ENCODE results near the gene CELSR1.
A peak's percentile ranks its signal among the peaks of the same experiment; 100 is the strongest.

CELSR1 gene

GRCh38 chr22:46537225-46537945, at the start of gene CELSR1:
Gene CELSR1, minus strand, starts transcription at chr22:46537620. Its CDS starts 450 bp downstream, at chr22:46537170.
- DNase-seq (ENCODE audit: low read depth) = no peak

DNA sequence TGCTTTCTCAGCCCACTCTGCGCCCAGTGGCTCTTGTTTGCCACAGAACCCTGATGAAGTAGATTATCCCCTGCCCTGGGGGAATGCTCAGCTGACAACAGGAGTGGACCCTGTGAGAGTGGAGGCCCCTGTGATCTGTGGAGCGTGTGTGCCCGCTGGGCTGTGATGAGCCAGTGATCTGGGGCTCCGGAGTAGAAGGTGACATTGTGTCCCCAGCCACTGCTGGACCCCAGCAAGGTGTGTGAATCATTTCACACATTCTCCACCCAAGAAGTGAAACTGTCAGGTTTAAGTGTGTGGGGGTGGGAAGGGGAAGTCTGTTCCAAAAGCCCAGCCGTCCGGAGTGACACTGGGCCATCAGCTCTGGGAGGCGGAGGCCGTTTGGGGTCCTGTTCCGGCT, 49.6 kb upstream of the CELSR1 start:
- DNase-seq (ENCODE audit: low read depth) = no peak

- no peak for DNase-seq (ENCODE audit: low read depth)
Observed at GRCh38 chr22:46586531-46587011, 49.2 kb upstream of the CELSR1 start.

GRCh38 chr22:46586123-46586519, 48.7 kb upstream of the CELSR1 start:
- no peak for DNase-seq (ENCODE audit: low read depth)

DNA sequence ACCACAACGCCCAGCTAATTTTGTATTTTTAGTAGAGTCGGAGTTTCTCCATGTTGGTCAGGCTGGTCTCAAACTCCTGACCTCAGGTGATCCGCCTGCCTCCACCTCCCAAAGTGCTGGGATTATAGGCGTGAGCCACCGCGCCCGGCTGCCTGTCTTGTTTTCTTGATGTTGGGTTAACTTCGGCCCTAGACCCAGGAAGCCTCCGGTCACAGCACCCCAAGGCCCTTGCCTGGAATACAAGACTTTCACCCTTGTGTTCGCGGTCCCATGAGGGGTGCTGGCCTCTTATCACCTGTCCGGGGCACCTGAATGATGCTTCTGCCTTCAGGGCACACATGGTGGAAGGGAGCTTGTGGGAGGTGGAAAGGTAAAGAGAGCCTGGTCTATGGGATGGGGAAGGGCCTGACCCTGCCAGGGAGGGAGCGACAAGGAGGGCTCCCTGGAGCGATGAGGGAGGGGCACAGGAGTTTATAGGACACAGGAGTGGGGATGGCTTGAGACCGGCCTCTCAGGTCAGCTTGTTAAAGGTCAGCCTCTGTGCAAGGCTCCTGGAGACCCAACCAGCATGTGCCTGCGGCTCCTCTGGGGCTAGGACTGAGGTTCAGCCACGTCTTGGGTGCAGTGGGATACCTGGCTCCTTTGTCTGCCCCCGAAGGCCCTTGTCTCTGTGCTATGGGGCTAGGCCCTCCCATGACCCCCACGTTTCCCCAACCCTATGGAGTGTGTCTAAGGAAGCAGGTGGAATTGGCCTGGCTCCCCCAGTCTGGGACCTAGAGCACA, 48.1 kb upstream of the CELSR1 start:
- DNase-seq (ENCODE audit: low read depth) = no peak

DNA sequence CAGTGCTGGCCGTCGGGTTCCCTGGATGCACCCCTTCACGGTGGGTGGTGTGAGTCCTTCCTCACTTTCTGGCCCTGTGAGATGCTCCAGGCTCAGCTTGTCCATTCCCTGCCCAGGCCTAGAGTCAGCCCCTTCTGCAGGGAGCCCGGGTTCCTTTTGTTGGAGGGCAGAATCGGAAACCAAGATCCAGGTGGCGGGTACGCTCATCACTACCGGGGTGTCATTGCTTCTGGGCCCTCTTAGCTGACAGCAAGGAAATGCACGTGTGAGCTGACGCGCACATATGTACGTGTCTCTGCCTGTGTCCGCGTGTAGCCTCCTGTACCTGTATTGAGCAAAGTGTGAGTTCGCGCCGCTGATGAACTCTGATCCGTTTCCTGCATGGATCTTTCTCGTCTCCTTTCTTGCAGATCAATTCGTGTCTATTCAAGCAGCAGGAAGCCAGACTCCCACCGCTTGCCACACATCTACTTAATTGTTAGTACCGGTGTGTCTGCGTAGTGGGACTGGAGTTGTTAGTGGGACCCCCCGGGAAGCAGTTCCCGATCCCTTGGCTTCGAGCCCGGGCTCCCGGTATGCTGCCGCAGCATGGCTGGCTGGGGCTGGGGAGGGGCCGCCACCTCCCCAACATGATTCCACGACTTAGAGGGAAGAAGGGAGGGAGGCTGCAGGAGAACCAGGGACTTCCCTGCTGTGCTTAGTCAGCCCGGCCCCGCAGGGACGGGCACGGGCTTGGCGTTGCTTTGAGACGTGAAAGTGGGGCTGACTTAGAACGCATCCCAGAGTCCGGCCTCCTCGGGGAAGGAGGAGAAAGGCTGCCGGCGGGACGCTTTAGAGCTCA, 46.9 kb upstream of the CELSR1 start:
- no peak for DNase-seq (ENCODE audit: low read depth)

GRCh38 chr22:46583571-46583970, 46.2 kb upstream of the CELSR1 start:
- no peak for DNase-seq (ENCODE audit: low read depth)

DNA sequence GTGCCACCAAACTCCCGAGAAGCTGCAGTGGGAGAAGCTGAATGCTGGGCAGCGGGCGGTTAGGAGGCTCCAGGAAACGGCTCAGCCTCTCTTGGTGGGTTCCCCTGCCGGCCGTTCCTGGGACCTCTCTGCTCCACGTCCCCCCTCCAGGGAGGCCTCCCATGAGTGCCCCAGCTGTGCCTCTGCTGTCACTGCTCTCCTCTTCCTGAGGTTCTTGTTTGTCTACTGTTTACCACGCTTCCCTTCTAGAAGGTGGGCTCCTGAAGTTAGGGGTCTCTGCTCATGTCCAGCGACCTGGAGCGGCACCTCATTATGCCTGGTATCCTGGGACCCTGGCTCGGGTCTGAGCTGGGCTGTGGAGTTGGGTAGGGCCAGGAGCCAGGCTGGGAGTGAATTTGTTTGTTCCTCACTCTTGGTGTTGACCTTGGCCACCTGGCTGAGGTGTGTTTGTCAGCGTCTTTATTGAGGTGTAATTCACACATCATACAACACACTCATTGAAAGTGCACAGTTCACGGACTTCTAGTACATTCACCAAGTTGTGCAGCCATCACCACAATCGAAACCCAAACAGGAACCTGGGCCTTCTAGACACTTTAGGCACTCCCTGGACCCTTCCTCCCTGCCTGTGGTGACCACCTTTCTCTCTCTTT, 45.0 kb upstream of the CELSR1 start:
- no peak for DNase-seq (ENCODE audit: low read depth)

GRCh38 chr22:46581538-46582244, 44.3 kb upstream of the CELSR1 start:
- no peak for DNase-seq (ENCODE audit: low read depth)

- no peak for DNase-seq (ENCODE audit: low read depth)
Observed at GRCh38 chr22:46580940-46581537, 43.6 kb upstream of the CELSR1 start.

DNA sequence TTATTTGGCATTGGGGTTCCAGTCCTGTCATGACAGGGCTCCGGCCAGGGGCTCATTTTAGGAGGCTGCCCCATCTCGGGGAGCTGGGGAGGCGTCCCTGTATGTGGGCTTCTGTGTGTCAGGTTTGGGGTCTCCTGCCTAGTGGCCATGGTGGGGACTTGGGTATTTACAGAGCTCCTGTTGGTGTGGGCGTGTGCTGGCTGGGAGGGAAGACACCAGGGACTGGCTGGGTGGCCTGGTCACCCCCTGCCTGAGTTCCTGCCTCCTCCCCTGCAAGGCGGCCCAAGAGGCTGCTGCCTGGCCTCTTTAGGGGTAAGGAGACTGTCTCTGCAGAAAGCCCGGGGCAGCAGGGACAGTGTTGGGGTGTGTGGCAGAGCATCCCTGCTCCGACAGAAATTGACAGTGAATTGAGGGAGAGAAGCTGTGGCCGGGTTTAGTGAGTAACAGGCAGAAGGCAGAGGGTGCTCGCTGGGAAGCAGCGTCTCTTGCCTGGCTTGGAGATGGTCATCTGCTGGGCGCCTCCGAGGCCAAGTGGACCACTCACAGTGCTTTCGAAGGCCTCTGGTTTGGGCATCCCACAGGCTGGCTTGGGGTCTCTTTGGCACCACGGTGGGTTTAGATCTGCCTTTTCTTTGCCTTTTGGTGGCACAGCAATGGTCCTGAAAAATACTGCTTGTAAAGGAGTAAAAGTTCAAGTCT, 42.5 kb upstream of the CELSR1 start:
- DNase-seq (ENCODE audit: low read depth) = no peak

- DNase-seq (ENCODE audit: low read depth) = peak; percentile 57
Observed at GRCh38 chr22:46578824-46579561, 41.6 kb upstream of the CELSR1 start.

- DNase-seq (ENCODE audit: low read depth) = no peak
Observed at GRCh38 chr22:46578251-46578823, 40.9 kb upstream of the CELSR1 start.

GRCh38 chr22:46577368-46578249, 40.2 kb upstream of the CELSR1 start:
- no peak for DNase-seq (ENCODE audit: low read depth)

DNA sequence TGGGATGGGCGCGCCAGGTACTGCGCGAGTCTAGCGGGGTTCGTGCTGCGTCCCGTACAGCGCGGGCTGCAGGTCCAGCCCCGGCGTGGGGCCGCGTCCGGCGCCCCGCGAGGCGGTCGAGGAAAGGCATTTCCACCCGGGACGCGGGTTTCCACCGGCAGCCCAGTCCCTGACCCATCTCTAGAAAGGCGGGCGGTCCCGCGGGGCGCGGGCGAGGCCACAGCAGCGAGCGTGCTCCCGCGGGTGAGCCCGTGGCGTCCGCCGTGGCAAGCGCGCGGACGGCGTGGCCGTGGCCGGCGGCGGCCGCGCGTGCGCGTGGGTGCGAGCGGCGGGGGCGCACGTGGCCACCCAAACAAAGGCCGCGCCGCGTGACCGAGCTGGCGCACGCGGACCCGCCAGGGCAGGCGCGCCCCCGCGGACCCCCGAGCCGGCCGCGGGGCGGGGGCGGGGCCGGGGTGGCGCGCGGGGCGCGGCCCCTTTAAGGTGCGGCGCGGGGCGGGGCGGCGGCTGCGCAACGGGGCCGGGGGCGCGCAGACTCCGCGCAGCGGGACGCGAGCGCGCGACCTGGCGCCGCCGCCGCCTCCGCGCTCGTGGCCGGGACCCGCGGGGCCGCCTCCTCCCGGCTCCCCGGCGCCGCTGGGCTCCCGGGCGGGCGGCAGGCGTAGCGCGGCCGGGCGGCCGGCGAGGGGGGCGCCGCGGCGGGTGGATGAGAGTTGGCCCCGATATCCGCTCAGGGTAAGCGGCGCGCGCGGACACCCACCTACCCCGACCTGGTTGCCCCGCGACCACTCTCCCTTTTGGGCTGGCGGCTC, 39.3 kb upstream of the CELSR1 start:
- peak; percentile 53 for DNase-seq (ENCODE audit: low read depth)

GRCh38 chr22:46575911-46576555, 38.6 kb upstream of the CELSR1 start:
- no peak for DNase-seq (ENCODE audit: low read depth)

All from fibroblast of gingiva (primary cell).